HepG2 (cell line): Measurements from ENCODE around the gene EMC1. TPM values are rescaled to one million over a fixed set of nuclear protein-coding genes. Genes with fewer than 3 reads are reported as not detected.

ENCODE experiments used
- ATAC-seq: fragments of 200-7000 bp; cut with Tn5 transposase; 3 replicates; pipeline ENCODE4 v1.9.1; 2020; ENCODE audit warnings: mild to moderate bottlenecking, moderate library complexity
- BruUV-seq: library from RNA; stranded (reverse); fragments of 400-500 nt; replicated peaks from 2 replicates; lab custom pipeline; 2021; lab: Mats Ljungman, UMichigan
- CTCF ChIA-PET: fragments of 300-600 bp; formaldehyde crosslinking; extraction: SDS; loops from one replicate; lab custom pipeline; 2021; ENCODE audit warnings: low total read pairs, inconsistent platforms, low intra/inter-chr PET ratio; lab: Yijun Ruan, JAX
- POLR2A ChIA-PET: fragments of 350-600 bp; sonication (Branson Sonifier 250); formaldehyde crosslinking; loops from one replicate; lab custom pipeline; 2020; ENCODE audit warnings: antibody characterized with exemption, inconsistent platforms; lab: Yijun Ruan, JAX
- DNase-seq: peaks from one replicate; pipeline ENCODE4 v3.0.0-alpha.2; 2015; ENCODE audit warnings: low spot score
- FAIRE-seq: peaks from 3 replicates; lab custom pipeline; 2011; peaks lifted over from hg19 to GRCh38; lab: Jason Lieb, UNC
- H2AFZ ChIP-seq: one replicate; pipeline ENCODE4 v1.6.1; 2011; ENCODE audit warnings: low read length, inconsistent platforms
- H3K27ac ChIP-seq: fragments of 300-600 bp; 3 replicates; pipeline ENCODE4 v1.8.0; 2011; ENCODE audit warnings: mixed run types, mild to moderate bottlenecking, mixed read lengths, low read length, inconsistent platforms; ENCODE audit not compliant: insufficient read depth; ENCODE audit errors: extremely low read length
- H3K27me3 ChIP-seq, 2 experiments: fragments of 200-600 bp in 1 of 2; 2 replicates in 1 of 2; 3 replicates in 1 of 2; pipeline versions ENCODE4 v1.6.0 to v1.8.0; 2011; ENCODE audit warnings: low read length in 2 of 2, mild to moderate bottlenecking in 2 of 2, moderate library complexity in 2 of 2, inconsistent platforms in 1 of 2; ENCODE audit not compliant: insufficient read depth in 2 of 2, control insufficient read depth in 1 of 2
- H3K36me3 ChIP-seq, 2 experiments: fragments of 200-600 bp in 1 of 2; replicated peaks in 1 of 2; 2 replicates in 1 of 2; 3 replicates in 1 of 2; pipeline versions ENCODE4 v1.5.1 to v1.8.0; 2011; ENCODE audit warnings: low read length in 2 of 2, inconsistent platforms in 1 of 2; ENCODE audit not compliant: insufficient read depth in 2 of 2, control insufficient read depth in 1 of 2
- H3K4me1 ChIP-seq: 2 replicates; pipeline ENCODE4 v1.5.1; 2012; ENCODE audit warnings: low read length, inconsistent platforms; ENCODE audit not compliant: insufficient read depth
- H3K4me2 ChIP-seq: 2 replicates; pipeline ENCODE4 v1.6.0; 2011; ENCODE audit warnings: low read depth, low read length, inconsistent platforms
- H3K4me3 ChIP-seq, 3 experiments: fragments of 200-600 bp in 1 of 3; sonication (generic), shearing (Covaris generic) in 1 of 3; replicated peaks in 1 of 3; 2 replicates each; pipeline ENCODE4 v1.5.1; 2011 to 2016; ENCODE audit warnings: low read length in 3 of 3, inconsistent platforms in 2 of 3, low read depth in 2 of 3, mild to moderate bottlenecking in 2 of 3, control low read depth in 1 of 3, mixed read lengths in 1 of 3; ENCODE audit not compliant: insufficient read depth in 1 of 3
- H3K79me2 ChIP-seq: one replicate; pipeline ENCODE4 v1.6.1; 2011; ENCODE audit warnings: low read length, inconsistent platforms; ENCODE audit not compliant: insufficient read depth
- H3K9ac ChIP-seq: 2 replicates; pipeline ENCODE4 v1.6.0; 2011; ENCODE audit warnings: mild to moderate bottlenecking, low read depth, low read length, inconsistent platforms; ENCODE audit not compliant: insufficient read depth
- H3K9me3 ChIP-seq: 2 replicates; pipeline ENCODE4 v1.5.1; 2012; ENCODE audit warnings: mild to moderate bottlenecking, low read length
- H4K20me1 ChIP-seq: 2 replicates; pipeline ENCODE4 v1.6.0; 2011; ENCODE audit warnings: inconsistent platforms, mild to moderate bottlenecking, low read length, moderate library complexity; ENCODE audit not compliant: insufficient read depth
- IRF2 ChIP-seq: IDR thresholded peaks from 2 replicates; pipeline ENCODE4 v1.6.1; 2018; ENCODE audit warnings: missing genetic modification reagents, missing compliant biosample characterization
- KAT7 ChIP-seq: IDR thresholded peaks from 2 replicates; pipeline ENCODE4 v1.6.1; 2018; ENCODE audit warnings: borderline replicate concordance, missing compliant biosample characterization
- KDM2A ChIP-seq: sonication (generic); formaldehyde crosslinking; IDR thresholded peaks from 2 replicates; pipeline ENCODE4 v1.4.0; 2020; ENCODE audit warnings: low read depth, missing genetic modification reagents, borderline replicate concordance
- PREB ChIP-seq: sonication (generic); formaldehyde crosslinking; IDR thresholded peaks from 2 replicates; pipeline ENCODE4 v1.4.0; 2020; ENCODE audit warnings: missing genetic modification reagents
- RFX1 ChIP-seq: fragments of 450-650 bp; IDR thresholded peaks from 2 replicates; pipeline ENCODE4 v1.6.1; 2017
- ZBTB43 ChIP-seq: sonication (generic); formaldehyde crosslinking; conservative IDR thresholded peaks from 2 replicates; pipeline ENCODE4 v1.4.0; 2020; ENCODE audit warnings: missing genetic modification reagents
- WGBS: methylation state at CpG from one replicate; pipeline ENCODE4 v1.1.6; 2017; ENCODE audit warnings: low lambda C conversion rate; 5-methylcytosine and 5-hydroxymethylcytosine counted together
- in situ Hi-C: cut with HindIII; loops from 2 replicates; pipeline ENCODE4 v1.10.0; 2017; ENCODE audit warnings: low pct_unique_long_range_greater_than_20kb; ENCODE audit not compliant: extremely low pct_ligation_motif_present
- intact Hi-C: fragments of 100-400 bp; cut with micrococcal nuclease; formaldehyde crosslinking; loops from one replicate; pipeline ENCODE4 v1.10.0; 2022; ENCODE audit not compliant: unreplicated experiment
- polyA plus RNA-seq, 8 experiments: library from polyadenylated mRNA; depleted of rRNA in 3 of 8; stranded (reverse) in 7 of 8; unstranded in 1 of 8; fragments of >200 nt; fragmentation: Illumina TruSeq in 4 of 8; extraction: Trizol in 4 of 8; gene quantifications; 2 replicates each; pipeline versions ENCODE4 v1.2.1 to v1.2.3, GENCODE V29; 2011 to 2016; ENCODE audit warnings: low read depth in 4 of 8, missing spikeins in 1 of 8, mixed read lengths in 1 of 8; ENCODE audit not compliant: insufficient read depth in 1 of 8
- total RNA-seq, 5 experiments: library from RNA; depleted of rRNA; stranded (reverse); fragments of >200 nt; fragmentation: Illumina TruSeq; extraction: Trizol; gene quantifications; 2 replicates each; pipeline ENCODE4 v1.2.3, GENCODE V29; 2016; ENCODE audit warnings: low read depth in 1 of 5
- TF ChIP-seq, protein P1 (sequence below): sonication (generic); formaldehyde crosslinking; IDR thresholded peaks from 2 replicates; pipeline ENCODE4 v1.4.0; 2020; ENCODE audit warnings: mild to moderate bottlenecking, missing genetic modification reagents, borderline replicate concordance
- TF ChIP-seq, protein P2 (sequence below): sonication (generic); formaldehyde crosslinking; IDR thresholded peaks from 2 replicates; pipeline ENCODE4 v1.5.1; 2020; ENCODE audit warnings: mild to moderate bottlenecking, moderate library complexity, missing genetic modification reagents
- TF ChIP-seq, protein P3 (sequence below): sonication (generic); IDR thresholded peaks from 2 replicates; pipeline ENCODE4 v1.6.1; 2016; ENCODE audit warnings: low read depth, borderline replicate concordance

Gene EMC1
- total and polyA plus RNA-seq, 2 of the 13 experiments (the other 11 are each of a cell fraction or from before 2014, with no cell fraction given) = 38.0 to 61.3 TPM

DNA sequence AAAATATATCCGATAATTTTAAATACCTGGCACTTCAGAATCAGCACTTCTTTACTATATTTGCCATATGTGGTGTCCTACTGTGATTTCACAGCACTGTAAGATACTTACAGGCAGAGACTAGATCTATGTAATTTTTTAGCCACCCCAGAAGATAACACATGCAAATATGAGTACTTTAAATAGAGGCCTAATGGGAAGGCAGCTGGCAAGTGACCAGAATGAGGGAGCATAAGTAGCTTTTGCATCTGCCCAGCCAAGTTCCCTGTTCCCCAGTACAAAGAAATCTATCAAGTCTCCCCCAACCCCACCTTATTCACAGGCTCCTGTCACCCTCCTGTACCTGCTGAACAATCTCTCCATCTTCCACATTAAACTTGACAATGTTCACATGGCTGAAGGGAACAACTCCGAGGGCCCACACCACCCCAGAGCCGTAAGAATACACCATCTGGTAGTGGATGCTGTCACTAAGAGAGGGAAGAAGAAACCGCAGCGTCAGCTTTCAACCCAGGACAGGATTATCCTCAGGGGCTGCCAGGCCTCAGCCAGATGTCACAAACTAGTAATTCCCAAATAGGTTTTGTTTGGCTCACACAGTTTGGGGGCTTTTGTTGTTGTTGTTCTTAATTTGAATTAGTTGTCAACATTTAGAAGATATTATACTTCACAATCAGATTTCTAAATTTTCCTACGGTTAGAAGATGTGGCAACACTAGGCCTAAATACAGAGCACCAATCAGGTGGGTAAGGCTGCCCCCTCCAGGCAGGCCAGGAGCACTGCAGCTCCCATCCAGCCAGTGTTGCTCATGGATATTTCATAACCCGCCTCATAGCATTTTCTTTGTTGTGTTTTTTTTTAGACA lies 10.4 kb downstream of the EMC1 start (continued):
- TF ChIP-seq, protein P1, sequence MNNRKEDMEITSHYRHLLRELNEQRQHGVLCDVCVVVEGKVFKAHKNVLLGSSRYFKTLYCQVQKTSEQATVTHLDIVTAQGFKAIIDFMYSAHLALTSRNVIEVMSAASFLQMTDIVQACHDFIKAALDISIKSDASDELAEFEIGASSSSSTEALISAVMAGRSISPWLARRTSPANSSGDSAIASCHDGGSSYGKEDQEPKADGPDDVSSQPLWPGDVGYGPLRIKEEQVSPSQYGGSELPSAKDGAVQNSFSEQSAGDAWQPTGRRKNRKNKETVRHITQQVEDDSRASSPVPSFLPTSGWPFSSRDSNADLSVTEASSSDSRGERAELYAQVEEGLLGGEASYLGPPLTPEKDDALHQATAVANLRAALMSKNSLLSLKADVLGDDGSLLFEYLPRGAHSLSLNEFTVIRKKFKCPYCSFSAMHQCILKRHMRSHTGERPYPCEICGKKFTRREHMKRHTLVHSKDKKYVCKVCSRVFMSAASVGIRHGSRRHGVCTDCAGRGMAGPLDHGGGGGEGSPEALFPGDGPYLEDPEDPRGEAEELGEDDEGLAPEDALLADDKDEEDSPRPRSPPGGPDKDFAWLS = no peak
- TF ChIP-seq, protein P2, sequence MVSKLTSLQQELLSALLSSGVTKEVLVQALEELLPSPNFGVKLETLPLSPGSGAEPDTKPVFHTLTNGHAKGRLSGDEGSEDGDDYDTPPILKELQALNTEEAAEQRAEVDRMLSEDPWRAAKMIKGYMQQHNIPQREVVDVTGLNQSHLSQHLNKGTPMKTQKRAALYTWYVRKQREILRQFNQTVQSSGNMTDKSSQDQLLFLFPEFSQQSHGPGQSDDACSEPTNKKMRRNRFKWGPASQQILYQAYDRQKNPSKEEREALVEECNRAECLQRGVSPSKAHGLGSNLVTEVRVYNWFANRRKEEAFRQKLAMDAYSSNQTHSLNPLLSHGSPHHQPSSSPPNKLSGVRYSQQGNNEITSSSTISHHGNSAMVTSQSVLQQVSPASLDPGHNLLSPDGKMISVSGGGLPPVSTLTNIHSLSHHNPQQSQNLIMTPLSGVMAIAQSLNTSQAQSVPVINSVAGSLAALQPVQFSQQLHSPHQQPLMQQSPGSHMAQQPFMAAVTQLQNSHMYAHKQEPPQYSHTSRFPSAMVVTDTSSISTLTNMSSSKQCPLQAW (CRISPR knock-in tag) = no peak
- TF ChIP-seq, protein P3, sequence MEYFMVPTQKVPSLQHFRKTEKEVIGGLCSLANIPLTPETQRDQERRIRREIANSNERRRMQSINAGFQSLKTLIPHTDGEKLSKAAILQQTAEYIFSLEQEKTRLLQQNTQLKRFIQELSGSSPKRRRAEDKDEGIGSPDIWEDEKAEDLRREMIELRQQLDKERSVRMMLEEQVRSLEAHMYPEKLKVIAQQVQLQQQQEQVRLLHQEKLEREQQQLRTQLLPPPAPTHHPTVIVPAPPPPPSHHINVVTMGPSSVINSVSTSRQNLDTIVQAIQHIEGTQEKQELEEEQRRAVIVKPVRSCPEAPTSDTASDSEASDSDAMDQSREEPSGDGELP = peak; percentile 31; the same call in 1 of the 2 replicates
- no peak for TF ChIP-seq RFX1

GRCh38 chr1:19239876-19240275 lies 11.4 kb downstream of the EMC1 start:
- WGBS = 98% methylated on average over 6 of the region's 7 CpGs
- DNase-seq (no peak), ATAC-seq (no peak), FAIRE-seq (no peak)
- intact Hi-C loops = loop anchor here (2.0 kb wide), 1 partner anchor 61 kb away; no protein-coding TSS in a partner anchor
- Histone ChIP-seq H3K79me2 (no peaks in the 10 kb centered on the region), H2AFZ (no peak overlapping the region), H3K27me3 (no peaks in the 10 kb centered on the region), H3K36me3 (peaks cover 40 to 86% of the 10 kb centered on the region in 2 experiments), H4K20me1 (no peaks in the 10 kb centered on the region), H3K9me3 (no peaks in the 10 kb centered on the region), H3K4me1 (no peaks in the 10 kb centered on the region), H3K4me2 (no peak overlapping the region), H3K27ac (no peak overlapping the region), H3K9ac (no peak overlapping the region), H3K4me3 (no peak overlapping the region)
- ChIA-PET POLR2A (no interaction called here), CTCF (interaction anchor here (2.3 kb wide), 1 partner anchor 60 kb away, joined by 10 read pairs; no protein-coding TSS in a partner anchor)
- no TSS peak for BruUV-seq
- in situ Hi-C loops = loop anchor here (10.0 kb wide), 1 partner anchor 65 kb away; no protein-coding TSS in a partner anchor
- TF ChIP-seq IRF2 (CRISPR knock-in tag) (no peak), KAT7 (no peak), ZBTB43 (CRISPR knock-in tag) (no peak), PREB (CRISPR knock-in tag) (no peak), KDM2A (CRISPR knock-in tag) (no peak)
